GM13976 (cell line): Measurements from ENCODE around the gene VTI1A.
"Not testable (repeated sequence)": the region's sequence is repeated elsewhere in the genome, so short reads cannot be mapped to it uniquely, and the experiment has no call there.

Source experiments
- DNase-seq: peaks from one replicate; pipeline ENCODE4 v3.0.0; 2012; ENCODE audit warnings: low spot score
- CTCF ChIP-seq: IDR thresholded peaks from 2 replicates; pipeline ENCODE4 v1.5.1; 2012; ENCODE audit warnings: borderline replicate concordance, mild to moderate bottlenecking; ENCODE audit not compliant: insufficient read depth; ENCODE audit errors: extremely low read depth, missing control alignments, control extremely low read depth
- in situ Hi-C: fragments of 300-500 bp; cut with MboI; formaldehyde crosslinking; loops from one replicate; pipeline ENCODE4 v1.12.0; 2022; ENCODE audit warnings: low sequenced_read_pairs, mixed read lengths, inconsistent platforms; ENCODE audit not compliant: unreplicated experiment

Gene VTI1A

GRCh38 chr10:112728118-112728883 is 281.3 kb downstream of the VTI1A start:
- TF ChIP-seq CTCF = no peak
- DNase-seq = no peak
- in situ Hi-C loops = no loop called here

DNA sequence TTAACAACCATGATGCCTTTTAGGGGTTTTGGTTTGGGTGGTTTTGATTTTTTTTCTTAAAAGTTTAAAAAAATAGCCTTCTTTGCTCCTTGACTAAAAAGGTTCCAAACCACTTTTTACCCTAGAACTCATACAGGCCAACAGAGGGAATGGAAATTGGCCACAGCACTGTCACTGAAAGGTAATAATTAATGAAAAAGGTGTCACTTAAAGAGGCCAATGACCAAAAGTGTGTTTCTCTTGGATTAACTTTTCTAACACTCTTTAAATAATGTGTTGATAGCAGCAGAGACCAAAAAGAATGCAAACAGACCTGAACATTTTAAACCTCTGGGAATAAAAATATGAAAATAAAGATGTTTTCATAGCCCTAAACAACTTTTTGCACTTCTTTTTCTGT is 282.0 kb downstream of the VTI1A start:
- TF ChIP-seq CTCF = no peak
- in situ Hi-C loops = no loop called here
- DNase-seq = no peak

DNA sequence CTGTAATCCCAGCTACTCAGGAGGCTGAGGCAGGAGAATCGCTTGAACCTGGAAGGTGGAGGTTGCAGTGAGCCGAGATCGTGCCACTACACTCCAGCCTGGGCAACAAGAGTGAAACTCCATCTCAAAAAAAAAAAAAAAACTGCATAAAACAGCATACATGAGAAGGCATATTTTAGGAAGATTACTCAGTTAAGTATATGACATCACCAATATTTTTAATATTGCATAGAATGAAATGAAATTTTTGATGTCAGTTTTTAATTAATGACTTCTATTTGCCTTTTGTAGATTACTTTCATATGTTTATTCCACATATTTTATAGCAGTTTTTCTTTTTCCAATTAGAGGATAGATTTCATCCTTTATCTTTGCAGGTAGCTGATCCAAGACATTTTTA is 284.4 kb downstream of the VTI1A start:
- DNase-seq, in situ Hi-C loops: not testable (repeated sequence)

- in situ Hi-C loops = no loop called here
- no peak for DNase-seq
- no peak for TF ChIP-seq CTCF
Observed at GRCh38 chr10:112732277-112732921, 285.4 kb downstream of the VTI1A start.

DNA sequence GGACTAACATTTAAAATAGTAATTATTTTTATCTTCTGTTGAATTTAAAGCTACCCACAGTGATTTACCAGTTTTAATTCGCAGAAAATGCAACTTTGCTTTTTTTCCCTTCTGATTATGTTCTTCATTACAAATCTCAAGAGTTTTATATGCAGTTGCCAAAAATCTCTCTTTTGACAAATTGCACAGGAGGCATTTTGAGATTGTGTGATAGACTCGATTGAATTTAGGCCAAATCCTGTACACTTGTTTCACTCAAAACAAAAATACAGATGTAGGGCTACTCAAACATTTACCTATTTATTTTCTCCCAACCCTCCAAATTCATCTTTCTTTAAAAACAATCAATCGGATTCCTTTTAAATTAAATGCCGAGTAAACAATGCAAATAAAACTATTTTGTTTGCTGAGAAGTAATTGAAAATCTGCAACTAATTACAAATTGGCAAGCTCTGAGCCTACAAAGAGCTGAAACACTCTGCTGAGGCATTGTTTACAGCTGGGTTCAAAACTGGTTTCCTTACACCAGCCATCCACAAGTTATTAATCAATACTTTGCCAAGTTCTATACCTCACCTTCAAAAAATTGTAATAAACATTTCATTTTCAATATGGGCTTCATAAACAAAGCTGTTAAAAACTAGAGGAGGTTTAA is 288.2 kb downstream of the VTI1A start:
- no peak for TF ChIP-seq CTCF
- in situ Hi-C loops = no loop called here

DNA sequence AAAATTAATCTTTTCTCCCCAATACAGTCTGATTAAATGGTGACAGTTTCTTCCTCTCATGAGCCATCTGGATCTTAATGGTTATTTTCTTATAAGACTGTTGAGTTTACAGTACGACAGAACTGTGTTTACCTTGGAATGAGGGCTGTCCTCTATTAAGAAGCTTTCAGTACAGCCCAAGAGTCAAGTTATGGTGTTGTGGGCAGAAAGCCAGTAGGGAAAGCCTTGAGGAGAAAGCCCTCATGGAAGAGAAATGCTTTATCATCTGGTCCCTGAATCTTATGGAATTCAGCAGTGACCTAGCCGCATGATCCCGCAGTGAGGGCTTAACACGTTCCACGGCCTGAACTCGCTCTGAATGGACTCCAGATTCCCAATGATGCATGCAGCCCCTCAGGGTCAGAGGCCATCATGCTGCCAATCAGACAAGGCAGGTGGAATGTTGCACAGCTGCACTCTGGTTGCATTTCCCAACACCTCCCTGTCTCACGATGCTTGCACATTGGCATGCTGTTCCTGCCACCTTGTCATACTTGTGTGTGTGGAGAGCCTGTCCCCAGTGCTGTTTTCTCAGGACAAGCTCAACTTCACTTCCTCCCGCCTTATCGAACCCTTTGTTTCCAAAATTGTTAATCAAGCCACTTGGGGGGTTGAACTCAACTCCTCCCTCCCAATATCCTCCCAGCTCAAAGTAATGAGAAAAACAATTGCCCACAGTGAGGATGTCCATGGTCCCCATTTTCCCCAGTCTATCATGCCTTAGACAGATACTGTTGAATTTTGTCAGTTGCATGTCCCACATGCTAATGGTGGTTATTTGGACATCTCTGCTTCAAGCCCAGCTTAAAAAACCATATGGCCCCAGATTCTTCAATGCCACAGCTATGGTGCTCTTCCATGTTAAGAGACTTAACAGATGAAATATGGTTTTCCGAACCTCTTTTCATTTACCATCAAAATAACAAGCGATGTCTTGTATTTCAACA is 291.9 kb downstream of the VTI1A start:
- DNase-seq = no peak

More for the DNA sequence above, 288.2 kb downstream of the VTI1A start:
- no peak for DNase-seq

More for the DNA sequence above, 291.9 kb downstream of the VTI1A start:
- in situ Hi-C loops = no loop called here
- TF ChIP-seq CTCF = no peak
